Peyer's patch (tissue), 4 donors: ENCODE data around the gene NPM3. TPM values are rescaled to one million over a fixed set of nuclear protein-coding genes. Genes with fewer than 3 reads are reported as not detected.

Experiments used
- DNase-seq, 3 donors: peaks; one replicate each; pipeline ENCODE4 v3.0.0-alpha.2; 2017 to 2019
- H3K27ac ChIP-seq, 4 donors: fragments of 200-600 bp; sonication (generic); one replicate each; pipeline ENCODE4 v1.5.1; 2016 to 2019
- H3K27me3 ChIP-seq, 2 donors: fragments of 200-600 bp; sonication (generic); one replicate each; pipeline ENCODE4 v1.5.1; 2019
- H3K36me3 ChIP-seq, 3 donors: fragments of 200-600 bp; sonication (generic); one replicate each; pipeline ENCODE4 v1.5.1; 2016 to 2019
- H3K4me1 ChIP-seq, 4 donors: fragments of 200-600 bp; sonication (generic); one replicate each; pipeline ENCODE4 v1.5.1; 2016 to 2019
- H3K4me3 ChIP-seq, 4 donors: fragments of 200-600 bp; sonication (generic); 1 replicate in 3 of 4; 2 replicates in 1 of 4; pipeline ENCODE4 v1.5.1; 2016 to 2019; ENCODE audit warnings: mild to moderate bottlenecking in 1 of 4
- H3K9me3 ChIP-seq, 4 donors: fragments of 200-600 bp; sonication (generic); one replicate each; pipeline ENCODE4 v1.5.1; 2016 to 2019; ENCODE audit warnings: mild to moderate bottlenecking in 1 of 4
- CTCF ChIP-seq, 6 experiments: fragments of 450-650 bp in 4 of 6; fragments of 200-600 bp in 2 of 6; sonication (generic) in 1 of 6; IDR thresholded peaks; one replicate each; pipeline ENCODE4 v1.5.1; 2017 to 2019; ENCODE audit warnings: antibody characterized with exemption in 6 of 6, mild to moderate bottlenecking in 3 of 6, moderate library complexity in 1 of 6
- POLR2A ChIP-seq, 2 donors: fragments of 450-650 bp; IDR thresholded peaks; one replicate each; pipeline ENCODE4 v1.5.1; 2017; ENCODE audit warnings: antibody characterized with exemption in 2 of 2, mild to moderate bottlenecking in 2 of 2, moderate library complexity in 2 of 2
- total RNA-seq, 4 donors: library from RNA; depleted of rRNA; stranded (reverse); fragments of >200 nt; gene quantifications; one replicate each; pipeline ENCODE4 v1.1.0, GENCODE V29; 2016

Gene NPM3
- total RNA-seq, 4 donors from 2014 or later, result 7.7 to 25.6 (median 11.2) TPM

- DNase-seq, result peak in 1 of 3 donors; percentile 59
- Histone ChIP-seq H3K27ac (peak overlapping the region; percentile 73 to 97 (median 95)), H3K4me1 (peaks cover 0 to 29% (median 5%) of the 10 kb centered on the region in 4 donors), H3K9me3 (no peaks in the 10 kb centered on the region), H3K4me3 (peak overlapping the region; percentile 27 to 99 (median 85)), H3K27me3 (no peaks in the 10 kb centered on the region), H3K36me3 (no peaks in the 10 kb centered on the region)
- TF ChIP-seq CTCF (IDR thresholded peaks at IDR 0.05), result no peak
- peak; percentile 20 to 26 for TF ChIP-seq POLR2A (IDR thresholded peaks at IDR 0.05)
Measured at GRCh38 chr10:101818872-101819633, 35.8 kb upstream of the NPM3 start.

GRCh38 chr10:101818119-101818871 is 35.0 kb upstream of the NPM3 start, which contains the start of gene OGA:
Gene OGA, minus strand, starts transcription at chr10:101818444. Its CDS starts 422 bp downstream, at chr10:101818022.
- Histone ChIP-seq H3K4me3 (peak within 1 kb of the TSS; percentile 79 to 100 (median 95)), H3K4me1 (peaks cover 0 to 32% (median 7%) of the 10 kb centered on the region in 4 donors), H3K27me3 (no peaks in the 10 kb centered on the region), H3K27ac (peak within 1 kb of the TSS; percentile 95 to 97 (median 95)), H3K36me3 (no peaks in the 10 kb centered on the region), H3K9me3 (no peaks in the 10 kb centered on the region)
- peak; percentile 97 to 99 (median 97) for DNase-seq
- TF ChIP-seq CTCF (IDR thresholded peaks at IDR 0.05), result peak in 1 of 6 experiments; percentile 6
- peak; percentile 97 to 98 for TF ChIP-seq POLR2A (IDR thresholded peaks at IDR 0.05)

GRCh38 chr10:101817337-101818118 is 34.3 kb upstream of the NPM3 start:
- no peaks in the 10 kb centered on the region for H3K27me3 ChIP-seq
- peak overlapping the region; percentile 95 to 97 (median 95) for H3K27ac ChIP-seq
- H3K4me3 ChIP-seq, result peak overlapping the region; percentile 79 to 100 (median 95)
- H3K4me1 ChIP-seq, result peaks cover 0 to 32% (median 8%) of the 10 kb centered on the region in 4 donors
- H3K36me3 ChIP-seq, result peaks cover 0 to 5% (median 0%) of the 10 kb centered on the region in 3 donors
- peak in 2 of 3 donors; percentile 88 to 91 for DNase-seq
- TF ChIP-seq CTCF (IDR thresholded peaks at IDR 0.05), result no peak
- TF ChIP-seq POLR2A (IDR thresholded peaks at IDR 0.05), result peak; percentile 18 to 29
- H3K9me3 ChIP-seq, result no peaks in the 10 kb centered on the region

GRCh38 chr10:101816913-101817336 is 33.7 kb upstream of the NPM3 start:
- TF ChIP-seq CTCF (IDR thresholded peaks at IDR 0.05) (no peak), POLR2A (IDR thresholded peaks at IDR 0.05) (no peak)
- Histone ChIP-seq H3K9me3 (no peaks in the 10 kb centered on the region), H3K36me3 (peaks cover 0 to 11% (median 0%) of the 10 kb centered on the region in 3 donors), H3K27ac (peak overlapping the region; percentile 95 to 97 (median 95)), H3K4me1 (peaks cover 0 to 32% (median 9%) of the 10 kb centered on the region in 4 donors), H3K27me3 (no peaks in the 10 kb centered on the region), H3K4me3 (peak overlapping the region; percentile 79 to 100 (median 95))
- DNase-seq, result no peak

GRCh38 chr10:101816376-101816775 is 33.1 kb upstream of the NPM3 start:
- H3K27ac ChIP-seq, result peak overlapping the region in 2 of 4 donors; percentile 95
- peaks cover 0 to 17% (median 0%) of the 10 kb centered on the region in 3 donors for H3K36me3 ChIP-seq
- H3K4me1 ChIP-seq, result peaks cover 0 to 32% (median 9%) of the 10 kb centered on the region in 4 donors
- no peaks in the 10 kb centered on the region for H3K9me3 ChIP-seq
- no peaks in the 10 kb centered on the region for H3K27me3 ChIP-seq
- no peak for DNase-seq
- peak overlapping the region; percentile 79 to 100 (median 95) for H3K4me3 ChIP-seq
- TF ChIP-seq POLR2A (IDR thresholded peaks at IDR 0.05), result no peak
- no peak for TF ChIP-seq CTCF (IDR thresholded peaks at IDR 0.05)
